ENCODE data around the gene PURA. TPM values are rescaled to one million over a fixed set of nuclear protein-coding genes. Genes with fewer than 3 reads are reported as not detected.

The PURA gene
- total and polyA plus RNA-seq, 2 donors (not counting 3 experiments of a cell fraction or from before 2014, with no cell fraction given) = 1.3 to 8.2 TPM

GRCh38 chr5:140113180-140113698 is 670 bp upstream of the PURA start:
- ChIA-PET CTCF (interaction anchor here (0.9 to 7.6 kb wide), 6 partner anchors 10 to 59 kb away, joined by 3 to 92 read pairs (median 4); no protein-coding TSS in a partner anchor), POLR2A (interaction anchor here (0.5 kb wide), 1 partner anchor 31 kb away, joined by 3 read pairs; no protein-coding TSS in a partner anchor)
- no TSS peak for BruUV-seq (replicated peaks)
- H3K27me3 ChIP-seq (ENCODE audit: control insufficient read depth in 2 of 2, insufficient read depth in 2 of 2, low read length in 2 of 2) = peaks cover 15 to 34% of the 10 kb centered on the region in 2 experiments
- peak overlapping the region; percentile 66 for H2AFZ ChIP-seq (ENCODE audit: low read depth, low read length)
- FAIRE-seq (no peak), DNase-seq (ENCODE audit: low read depth, low spot score) (peak; percentile 10)
- H3K27ac ChIP-seq (ENCODE audit: insufficient read depth, low read depth, low read length) = no peak overlapping the region
- peaks cover 6% of the 10 kb centered on the region for H4K20me1 ChIP-seq (replicated peaks; ENCODE audit: control insufficient read depth, extremely low read depth, insufficient read depth, low read length)
- H3K79me2 ChIP-seq (ENCODE audit: control insufficient read depth, insufficient read depth, low read length) = peaks cover 19% of the 10 kb centered on the region
- TF ChIP-seq CTCF (IDR thresholded peaks at IDR 0.05; ENCODE audit: extremely low read depth in 1 of 2, insufficient read depth in 1 of 2, low read depth in 1 of 2, low read length in 2 of 2) = no peak
- no peak for TF ChIP-seq POLR2AphosphoS5 (IDR thresholded peaks at IDR 0.05; ENCODE audit: insufficient read depth, low read depth, low read length)
- TF ChIP-seq FOS (IDR thresholded peaks at IDR 0.05; ENCODE audit: borderline replicate concordance, insufficient read depth, low read length) = no peak
- no peak for TF ChIP-seq EZH2 (IDR thresholded peaks at IDR 0.05; ENCODE audit: borderline replicate concordance, low read depth, low read length, severe bottlenecking)
- TF ChIP-seq POLR2A (IDR thresholded peaks at IDR 0.05; ENCODE audit: low read depth, low read length) = no peak
- no peak for TF ChIP-seq MAX (IDR thresholded peaks at IDR 0.05; ENCODE audit: insufficient read depth, insufficient read length)
- no peak for TF ChIP-seq GATA2 (IDR thresholded peaks at IDR 0.05; ENCODE audit: insufficient read depth, insufficient read length, low read depth, low read length)
- TF ChIP-seq JUN (IDR thresholded peaks at IDR 0.05; ENCODE audit: borderline replicate concordance, insufficient read depth, insufficient read length, low read depth) = no peak
- no peak for TF ChIP-seq MYC (IDR thresholded peaks at IDR 0.05; ENCODE audit: low read depth, low read length)
- H3K9me1 ChIP-seq (replicated peaks; ENCODE audit: control insufficient read depth, extremely low read depth, insufficient read depth, low read length) = no peaks in the 10 kb centered on the region
- peak overlapping the region; percentile 54 for H3K4me2 ChIP-seq (ENCODE audit: insufficient read depth, low read length)
- intact Hi-C loops (cut with micrococcal nuclease) = no loop called here
- H3K9ac ChIP-seq (replicated peaks; ENCODE audit: extremely low read depth, insufficient read depth, low read length) = no peak overlapping the region
- peak overlapping the region; percentile 36 to 69 (median 63) for H3K4me3 ChIP-seq (replicated peaks in 1 of 3; ENCODE audit: insufficient read depth in 1 of 3, low read depth in 1 of 3, low read length in 3 of 3)
- H3K9me3 ChIP-seq (replicated peaks; ENCODE audit: control insufficient read depth, insufficient read depth, low read length) = no peaks in the 10 kb centered on the region
- dilution Hi-C loops (cut with MboI; ENCODE audit: extremely low pct_ligation_motif_present, low sequenced_read_pairs) = no loop called here
- H3K36me3 ChIP-seq (ENCODE audit: control insufficient read depth in 2 of 2, extremely low read depth in 1 of 2, insufficient read depth in 2 of 2, low read length in 2 of 2) = no peaks in the 10 kb centered on the region
- peaks cover 23% of the 10 kb centered on the region for H3K4me1 ChIP-seq (ENCODE audit: control insufficient read depth, extremely low read depth, insufficient read depth, low read length)
